Measurements from ENCODE around the gene OR1B1.
"Not testable (repeated sequence)": the region's sequence is repeated elsewhere in the genome, so short reads cannot be mapped to it uniquely, and the experiment has no call there.

OR1B1 gene

DNA sequence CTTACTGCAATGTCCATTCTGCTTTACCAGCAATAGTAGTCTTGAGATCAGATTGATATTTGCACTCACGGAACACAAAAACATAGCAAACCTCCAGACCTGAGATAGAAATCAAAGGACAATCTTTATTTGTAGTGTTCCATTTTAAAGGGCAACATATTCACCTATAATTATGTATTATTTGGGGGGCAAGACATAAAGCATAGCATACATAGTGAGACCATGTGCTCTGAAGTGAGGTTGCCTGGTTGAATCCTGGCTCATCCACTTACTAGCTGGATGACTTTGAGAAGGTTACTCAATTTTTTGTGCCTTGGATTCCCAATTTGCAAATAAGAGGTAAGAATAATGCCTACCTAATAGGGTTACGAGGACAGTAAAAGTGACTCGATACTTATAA, at the start of gene OR1B1:
Gene OR1B1 (minus strand): TSS at position 101 of the 400 bp plus-strand sequence.
- no peak for DNase-seq

DNA sequence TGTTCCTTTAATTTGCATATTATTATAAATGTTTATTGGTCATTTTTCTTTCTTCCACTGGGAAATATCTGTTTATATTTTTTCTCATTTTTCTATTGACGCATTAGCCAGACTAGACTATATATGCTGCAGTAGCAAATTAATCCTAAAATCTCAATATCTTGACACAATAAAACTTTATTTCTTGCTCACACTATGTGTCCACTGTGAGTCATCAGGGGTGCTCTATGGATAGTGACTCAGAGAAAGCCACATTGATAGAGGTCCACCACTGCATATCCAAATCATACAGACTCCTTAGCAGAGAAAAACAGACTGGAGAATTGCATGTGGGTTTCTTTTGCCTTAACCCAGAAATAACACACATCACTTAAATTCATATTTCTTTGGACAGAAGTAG, 38.3 kb upstream of the OR1B1 start:
- DNase-seq = no peak

DNA sequence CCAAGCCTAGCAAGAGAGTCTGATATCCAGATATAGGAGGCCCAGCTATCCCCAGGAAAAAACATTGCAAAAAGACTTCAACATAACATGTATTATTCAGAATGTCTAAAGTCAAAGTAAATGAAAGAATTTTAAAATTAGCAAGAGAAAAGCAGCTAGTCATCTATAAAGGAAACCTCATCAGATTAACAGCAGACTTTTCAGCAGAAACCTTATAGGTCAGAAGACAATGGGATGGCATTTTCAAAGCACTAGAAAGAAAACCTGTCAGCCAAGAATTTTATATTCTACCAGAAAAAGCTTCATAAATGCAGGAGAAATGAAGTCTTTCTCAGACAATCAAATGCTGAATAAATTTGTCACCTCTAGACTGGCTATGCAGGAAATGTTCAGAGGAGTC, 27.4 kb upstream of the OR1B1 start:
- DNase-seq = no peak

DNA sequence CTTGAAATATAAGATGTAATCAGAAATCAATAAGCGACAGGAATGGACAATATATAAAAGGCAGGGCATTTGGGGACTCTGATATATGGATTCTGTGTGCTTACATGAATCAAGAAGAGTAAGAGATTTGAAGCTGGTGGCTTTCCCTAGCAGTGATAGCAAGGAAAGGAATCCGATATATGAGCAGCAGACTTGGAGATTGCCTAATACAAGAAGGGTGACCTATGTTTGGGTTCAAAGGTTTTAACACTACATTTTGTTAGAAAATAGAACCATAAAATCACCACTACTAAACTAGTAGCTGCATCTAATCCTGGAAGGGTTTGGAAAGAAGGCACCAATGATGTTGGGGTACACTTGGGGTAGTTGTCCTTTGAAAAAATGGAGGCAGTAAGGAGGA, 15.1 kb upstream of the OR1B1 start:
- no peak for DNase-seq

DNA sequence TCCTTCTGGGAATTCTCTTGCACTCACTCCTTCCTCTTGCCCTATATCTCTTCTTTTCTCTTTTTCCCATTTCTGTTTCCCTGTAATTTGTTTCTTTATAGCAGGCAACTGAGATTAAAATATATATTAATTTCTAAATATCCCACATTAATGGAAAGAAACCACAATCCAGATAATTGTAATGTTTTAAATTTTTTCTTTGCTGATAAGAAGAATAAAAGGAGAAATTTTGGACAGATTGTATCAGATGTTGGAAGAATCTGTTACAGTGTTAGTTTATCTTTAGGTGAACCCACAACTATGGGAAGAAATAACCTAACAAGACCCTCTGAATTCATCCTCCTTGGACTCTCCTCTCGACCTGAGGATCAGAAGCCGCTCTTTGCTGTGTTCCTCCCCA, 4.0 kb upstream of the OR1B1 start, which contains the start of gene OR1L1:
Gene OR1L1 (plus strand): TSS at position 301 of the 400 bp plus-strand sequence. CDS start 0 bp downstream, at position 301.
- DNase-seq = no peak

DNA sequence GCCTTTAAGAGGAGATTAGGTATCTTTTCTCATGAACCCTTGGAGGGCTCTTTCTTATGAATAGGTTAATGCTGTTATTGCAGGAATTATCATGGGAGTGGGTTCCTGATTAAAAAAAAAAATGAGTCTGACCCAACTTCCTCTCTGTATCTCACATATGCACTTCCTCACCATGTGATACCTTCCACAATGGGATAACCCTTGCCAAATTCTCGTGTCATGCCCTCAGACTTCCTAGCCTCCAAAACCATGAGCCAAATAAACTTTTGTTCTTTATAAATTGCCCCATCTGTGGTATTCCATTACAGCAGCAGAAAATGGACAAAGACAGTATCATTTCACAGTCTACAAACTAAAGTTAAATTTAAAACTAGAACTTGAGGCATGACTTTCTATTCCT, 1.0 kb downstream of the OR1B1 start:
- no peak for DNase-seq

DNA sequence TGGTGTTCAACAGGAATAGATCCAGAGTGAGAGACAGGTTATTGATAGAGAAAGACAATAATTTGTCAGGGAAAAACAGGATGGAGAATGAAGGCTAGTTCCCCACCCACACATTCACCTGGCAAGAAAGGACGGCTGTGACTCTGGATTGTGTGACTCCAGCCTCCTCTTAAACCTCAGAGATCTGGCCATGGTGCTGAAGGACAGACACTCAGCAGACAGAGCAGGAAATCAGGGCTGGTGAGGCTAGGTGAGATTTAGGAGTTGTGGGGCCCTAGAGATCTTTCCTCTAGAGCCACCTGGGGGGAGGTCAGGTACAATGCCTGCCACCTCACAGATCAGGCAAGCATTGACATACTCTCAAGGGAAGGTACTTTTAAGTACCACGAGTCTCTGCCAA, 15.2 kb downstream of the OR1B1 start:
- no peak for DNase-seq

DNA sequence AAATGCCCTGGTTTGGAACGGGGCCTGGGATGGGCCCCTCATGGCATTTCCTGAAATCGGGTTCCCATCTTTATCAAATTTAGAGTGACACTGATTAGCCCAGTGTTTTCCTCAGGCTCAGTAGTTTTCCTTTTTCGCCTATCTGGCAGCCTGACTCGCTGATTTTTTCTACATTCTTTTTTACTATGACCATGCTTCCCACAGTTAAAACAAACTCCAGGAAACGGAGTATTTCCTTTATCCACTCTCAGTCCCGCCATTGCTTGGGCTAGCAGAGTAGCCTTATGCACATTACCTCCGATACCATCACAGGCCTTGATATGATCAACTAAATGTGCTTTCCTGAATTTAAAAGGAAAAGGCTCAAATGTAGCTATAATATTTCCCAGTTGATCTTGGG, 37.4 kb downstream of the OR1B1 start:
- no peak for DNase-seq

DNA sequence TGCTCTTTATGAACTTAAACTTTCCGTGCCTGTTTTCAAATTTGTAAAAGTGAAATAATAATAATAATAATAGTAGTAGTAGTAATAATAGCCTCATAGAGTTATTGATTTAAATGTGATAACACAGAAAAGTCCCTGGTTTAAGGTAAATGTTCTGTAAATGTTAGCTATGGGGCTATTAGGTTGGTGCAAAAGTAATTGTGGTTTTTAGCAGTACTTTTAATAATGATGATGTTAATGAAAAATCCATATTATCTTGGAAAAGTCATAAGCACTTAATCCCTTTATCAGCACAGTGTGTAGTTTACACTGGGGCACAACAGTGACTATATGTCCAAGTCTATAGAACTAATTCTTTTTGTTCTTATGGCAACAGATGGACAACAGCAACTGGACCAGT, 43.1 kb downstream of the OR1B1 start, which contains the start of gene OR1Q1:
Gene OR1Q1 (plus strand): TSS at position 377 of the 400 bp plus-strand sequence. CDS start 0 bp downstream, at position 377.
- no peak for DNase-seq

DNA sequence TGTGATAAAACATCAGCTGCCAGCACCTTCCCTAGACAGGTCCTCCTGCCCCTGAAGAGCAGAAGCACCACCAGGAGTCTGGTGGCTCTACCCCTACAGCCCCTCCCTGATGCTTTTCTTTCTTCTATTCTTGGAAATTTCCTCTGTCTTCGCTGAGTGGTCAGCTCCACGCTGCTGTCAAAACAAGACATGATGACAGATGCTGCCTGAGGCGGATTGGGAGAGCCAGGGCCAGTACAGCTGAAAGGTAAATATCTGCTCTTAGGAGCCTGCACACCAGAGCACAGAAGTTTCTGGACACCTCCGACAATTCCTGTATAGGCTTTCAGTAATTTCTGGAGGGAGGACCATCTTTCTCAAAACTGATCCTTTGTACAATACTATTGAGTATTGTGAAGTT, 47.6 kb downstream of the OR1B1 start:
- DNase-seq = no peak

DNA sequence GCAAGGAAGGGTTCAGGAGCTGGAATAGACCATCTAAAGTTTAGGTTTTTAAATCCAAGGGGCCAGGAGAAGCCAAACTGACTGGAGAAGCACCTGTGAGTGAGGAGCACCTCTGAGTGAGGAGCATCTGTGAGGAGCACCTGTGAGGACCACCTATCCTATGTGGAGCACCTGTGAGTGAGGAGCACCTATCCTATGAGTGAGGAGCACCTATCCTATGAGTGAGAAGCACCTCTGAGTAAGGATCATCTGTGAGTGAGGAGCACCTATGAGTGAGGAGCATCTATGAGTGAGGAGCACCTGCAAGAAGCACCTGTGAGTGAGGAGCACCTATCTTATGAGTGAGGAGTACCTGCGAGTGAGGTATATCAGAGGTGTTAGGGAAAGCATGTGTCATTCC, 50.8 kb downstream of the OR1B1 start:
- DNase-seq = no peak

DNA sequence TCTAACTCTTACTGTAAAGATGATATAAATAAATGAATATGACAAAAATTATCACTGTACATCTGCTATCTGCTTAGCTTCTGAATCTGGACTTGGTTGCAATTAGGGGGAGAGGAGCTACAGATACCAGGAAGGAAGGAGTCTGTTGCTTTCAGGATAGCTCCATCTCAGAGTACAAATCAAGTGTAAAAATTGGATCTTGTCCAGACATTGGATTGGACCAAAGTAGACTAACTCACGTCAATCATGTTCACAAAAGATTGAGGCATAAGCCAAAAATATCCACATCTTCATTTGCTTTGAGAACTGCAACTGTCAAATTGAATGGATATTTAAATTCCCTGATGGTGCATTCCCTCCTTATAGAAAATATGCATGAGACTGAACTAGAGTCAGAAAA, 51.7 kb downstream of the OR1B1 start:
- DNase-seq = no peak

DNA sequence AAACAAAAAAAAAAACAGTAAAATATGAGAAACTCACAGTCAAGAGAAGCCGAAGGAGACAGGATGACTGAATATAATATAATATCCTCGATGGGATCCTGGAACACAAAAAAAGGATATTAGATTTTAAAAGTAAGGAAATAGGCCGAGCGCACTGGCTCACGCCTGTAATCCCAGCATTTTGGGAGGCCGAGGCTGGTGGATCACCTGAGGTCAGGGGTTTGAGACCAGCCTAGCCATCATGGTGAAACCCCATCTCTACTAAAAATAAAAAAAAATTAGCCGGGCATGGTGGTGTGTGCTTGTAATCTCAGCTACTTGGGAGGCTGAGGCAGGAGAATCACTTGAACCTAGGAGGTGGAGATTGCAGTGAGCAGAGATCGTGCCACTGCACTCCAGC, 74.1 kb downstream of the OR1B1 start, which contains the start of gene OR1L8:
Gene OR1L8 (minus strand): TSS at position 101 of the 400 bp plus-strand sequence. CDS start 14,907 bp downstream, outside the sequence.
- DNase-seq = not testable (repeated sequence)

DNA sequence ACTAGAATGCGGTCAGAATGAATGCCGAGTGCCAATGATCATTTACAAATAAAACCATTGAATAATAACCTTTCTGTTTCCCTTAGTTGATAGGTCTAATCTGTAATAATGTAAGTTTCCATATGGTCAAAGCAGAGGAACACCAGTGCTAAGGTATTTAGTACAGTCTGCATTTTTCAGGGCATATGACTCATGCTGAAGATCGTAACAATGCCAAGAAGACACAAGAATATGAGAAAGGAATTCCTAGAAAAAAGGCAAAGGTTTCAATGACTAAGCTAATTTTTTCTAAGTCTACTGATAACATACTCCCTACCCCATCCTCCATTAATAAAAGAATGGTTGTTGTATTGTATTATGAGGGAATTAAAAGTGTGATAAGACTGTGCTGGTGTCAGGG, 77.1 kb downstream of the OR1B1 start:
- DNase-seq = no peak

DNA sequence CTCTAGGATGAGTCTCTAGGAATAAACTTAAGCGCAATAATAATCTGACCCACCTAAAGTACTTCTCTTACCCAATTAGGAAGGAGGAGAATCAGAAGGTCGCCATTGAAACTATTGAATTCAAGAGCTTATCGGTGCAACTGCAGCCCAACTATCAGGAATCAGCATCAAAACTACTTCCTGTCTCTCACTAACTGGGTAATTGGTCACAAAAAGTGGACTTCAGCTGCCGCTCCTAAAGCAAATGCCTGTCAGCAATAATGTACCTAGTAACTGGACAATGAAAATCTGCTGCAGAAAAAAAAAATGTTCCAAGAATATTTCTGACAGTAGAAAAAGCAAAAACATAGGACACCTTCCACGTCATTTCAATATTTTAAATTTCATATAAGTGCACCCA, 77.6 kb downstream of the OR1B1 start:
- DNase-seq = no peak
